Measurements from ENCODE around the gene FRMD6.
A peak's percentile ranks its signal among the peaks of the same experiment; 100 is the strongest.

Gene FRMD6

GRCh38 chr14:51666826-51667225, 15.1 kb downstream of the FRMD6 start:
- no peak for DNase-seq

DNA sequence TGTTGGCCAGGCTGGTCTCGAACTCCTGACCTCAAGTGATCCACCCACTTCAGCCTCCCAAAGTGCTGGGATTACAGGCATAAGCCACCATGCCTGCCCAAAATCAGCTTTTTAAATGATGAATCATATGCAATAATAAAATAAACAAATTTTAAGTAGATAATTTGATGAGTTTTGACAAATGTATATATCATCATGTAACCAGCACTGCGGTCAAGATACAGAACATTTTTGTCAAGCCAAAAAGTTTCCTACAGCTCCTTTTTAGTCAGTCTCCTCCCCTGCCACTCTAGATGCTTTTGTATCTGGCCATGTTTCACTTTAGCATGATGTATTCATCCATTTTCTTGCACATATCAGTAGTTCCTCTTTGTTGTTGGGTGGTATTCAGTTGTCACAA, 17.2 kb downstream of the FRMD6 start:
- no peak for DNase-seq

- DNase-seq: no peak
Measured at GRCh38 chr14:51674294-51675002, 22.7 kb downstream of the FRMD6 start.

GRCh38 chr14:51676549-51676948, 24.8 kb downstream of the FRMD6 start:
- DNase-seq: no peak

DNA sequence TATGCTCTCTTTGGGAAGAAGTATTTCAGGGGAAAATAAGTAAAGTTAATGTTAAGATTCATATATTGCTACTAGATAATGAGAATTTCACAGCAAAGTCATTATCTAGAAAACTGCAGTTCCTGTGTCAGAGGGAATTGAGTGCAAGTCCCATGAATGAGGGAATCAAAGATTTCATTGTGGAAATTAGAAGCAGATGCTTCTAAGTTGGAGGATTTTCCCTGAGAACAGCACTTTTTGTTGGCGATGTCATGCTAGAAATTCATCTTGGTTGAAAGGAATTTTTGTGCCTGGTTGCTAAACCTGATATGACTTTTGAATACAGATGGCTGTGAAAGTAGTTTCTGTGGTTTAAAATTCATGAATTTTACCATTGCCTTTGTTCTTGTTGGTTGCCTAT, 25.6 kb downstream of the FRMD6 start:
- no peak for DNase-seq

DNA sequence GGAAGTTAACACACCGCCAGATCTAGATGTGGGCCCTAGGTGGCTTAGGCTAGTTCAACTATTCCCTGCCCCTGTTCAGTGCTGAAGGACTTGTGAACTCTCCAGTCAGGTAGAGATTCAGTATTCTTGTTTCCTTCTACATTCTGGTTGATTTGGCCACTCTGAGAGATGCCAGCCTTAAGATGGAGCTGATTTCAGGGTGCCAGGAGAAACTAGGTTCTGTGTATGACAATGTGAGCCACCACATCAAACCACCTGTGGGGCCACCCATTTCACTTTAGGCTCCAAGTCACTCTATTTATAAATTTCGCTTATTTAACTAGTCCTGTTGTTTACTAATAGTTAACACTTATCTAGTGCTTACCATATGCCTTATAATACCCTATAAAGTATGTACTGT, 26.0 kb downstream of the FRMD6 start:
- DNase-seq: no peak

GRCh38 chr14:51680031-51680430, 28.3 kb downstream of the FRMD6 start:
- no peak for DNase-seq

DNA sequence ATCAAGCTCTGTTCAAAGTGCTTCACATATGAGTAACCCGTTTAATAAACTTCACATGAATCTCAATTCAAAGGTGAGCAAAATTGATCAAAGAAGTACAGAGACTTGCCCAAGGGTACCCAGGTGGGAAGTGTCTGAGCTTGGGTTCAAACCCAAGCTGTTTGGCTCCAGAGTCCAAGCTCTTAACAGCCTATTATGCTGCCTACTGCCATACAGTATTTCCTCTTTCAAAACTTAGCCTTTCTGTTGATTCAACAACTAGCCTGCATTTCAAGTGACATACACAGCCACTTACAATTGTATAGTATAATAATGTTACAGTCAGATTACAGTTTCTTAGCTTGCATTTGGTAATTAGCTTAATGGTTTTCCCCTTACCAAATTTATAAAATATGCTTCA, 29.7 kb downstream of the FRMD6 start:
- peak in 1 of 4 experiments; percentile 4 for DNase-seq

GRCh38 chr14:51682411-51682810, 30.7 kb downstream of the FRMD6 start:
- DNase-seq: no peak

GRCh38 chr14:51684760-51685159, 33.0 kb downstream of the FRMD6 start:
- DNase-seq: no peak

DNA sequence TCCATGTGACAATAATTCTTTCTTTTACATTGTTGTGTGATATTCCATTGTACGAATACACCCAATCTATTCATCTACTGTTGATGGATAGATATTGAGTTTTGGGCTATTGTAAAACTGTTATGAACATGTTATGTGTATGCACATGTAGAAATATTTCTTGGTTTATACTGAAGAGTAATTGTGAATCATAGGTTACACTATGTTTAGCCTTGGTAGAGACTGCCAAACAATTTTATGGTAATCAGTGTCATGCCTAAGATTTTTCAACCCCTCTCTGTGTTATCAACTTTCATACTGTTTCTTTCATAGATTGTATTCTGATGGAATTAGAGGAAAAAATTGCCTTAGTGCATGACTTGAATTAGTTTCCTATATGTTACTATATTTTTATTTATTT, 39.5 kb downstream of the FRMD6 start:
- no peak for DNase-seq

DNA sequence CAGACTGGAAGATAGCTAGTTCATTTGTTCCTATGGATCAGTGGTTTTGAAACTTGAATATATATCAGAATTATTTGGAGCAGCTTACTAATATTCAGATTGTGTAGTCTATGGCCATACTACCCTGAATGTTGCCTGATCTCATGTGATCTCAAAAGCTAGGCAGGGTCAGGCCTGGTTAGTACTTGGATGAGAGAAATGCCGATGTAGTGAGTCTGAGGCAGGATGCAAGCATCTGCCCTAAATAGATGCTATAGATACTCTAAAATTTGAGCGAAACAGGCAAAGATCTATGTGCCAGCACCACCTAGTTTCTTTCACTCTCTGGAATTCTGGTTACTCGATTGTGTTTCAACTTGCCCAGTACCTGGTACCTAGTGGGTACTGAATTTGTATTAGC, 40.9 kb downstream of the FRMD6 start:
- no peak for DNase-seq

GRCh38 chr14:51697848-51698247, 46.1 kb downstream of the FRMD6 start:
- DNase-seq: no peak

GRCh38 chr14:51701951-51702350, 50.2 kb downstream of the FRMD6 start:
- DNase-seq: no peak

GRCh38 chr14:51703787-51704186, 52.1 kb downstream of the FRMD6 start:
- DNase-seq: no peak

GRCh38 chr14:51704545-51704944, 52.8 kb downstream of the FRMD6 start:
- DNase-seq: no peak

- DNase-seq: no peak
Measured at GRCh38 chr14:51707327-51707726, 55.6 kb downstream of the FRMD6 start.

GRCh38 chr14:51711505-51711904, 59.8 kb downstream of the FRMD6 start:
- no peak for DNase-seq

DNA sequence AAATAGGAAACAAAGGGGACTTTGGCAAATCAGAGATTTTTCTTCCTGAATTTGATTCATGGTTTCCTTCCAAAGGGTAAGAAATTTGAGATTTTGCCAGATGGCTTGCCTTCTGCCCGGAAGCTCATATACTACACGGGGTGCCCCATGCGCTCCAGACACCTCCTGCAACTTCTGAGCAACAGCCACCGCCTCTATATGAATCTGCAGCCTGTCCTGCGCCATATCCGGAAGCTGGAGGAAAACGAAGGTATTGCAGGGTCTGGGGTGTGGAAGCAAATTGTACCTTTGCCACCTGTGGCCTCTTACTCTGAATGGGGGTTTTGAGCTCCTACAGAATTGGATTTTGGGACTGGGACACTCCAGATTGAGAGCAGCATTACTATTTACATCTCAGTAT, 63.5 kb downstream of the FRMD6 start:
- DNase-seq: no peak

DNA sequence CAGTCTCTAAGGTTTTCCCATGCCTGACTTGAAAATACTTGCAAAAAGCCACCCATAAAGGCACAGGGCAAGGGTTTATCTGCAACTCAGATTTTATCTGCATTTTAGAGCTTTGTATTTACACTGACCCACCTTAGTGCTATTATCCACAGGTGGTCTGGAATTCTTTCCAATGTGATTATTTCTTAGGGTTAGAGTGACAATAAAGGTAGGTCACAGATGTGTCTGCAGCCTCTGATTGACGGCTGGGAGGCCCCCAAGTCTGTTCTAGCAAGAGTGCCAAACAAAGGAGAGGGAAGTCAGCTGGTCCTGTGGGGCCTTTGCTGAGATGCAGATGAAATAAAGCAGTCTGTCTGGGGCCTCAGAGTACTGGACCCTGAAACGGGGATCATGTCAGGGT, 64.0 kb downstream of the FRMD6 start:
- DNase-seq: no peak

- no peak for DNase-seq
Measured at GRCh38 chr14:51716610-51717009, 64.9 kb downstream of the FRMD6 start.

GRCh38 chr14:51717766-51718165, 66.1 kb downstream of the FRMD6 start:
- no peak for DNase-seq

GRCh38 chr14:51719955-51720354, 68.2 kb downstream of the FRMD6 start:
- DNase-seq: no peak

- no peak for DNase-seq
Measured at GRCh38 chr14:51723990-51724389, 72.3 kb downstream of the FRMD6 start.

DNA sequence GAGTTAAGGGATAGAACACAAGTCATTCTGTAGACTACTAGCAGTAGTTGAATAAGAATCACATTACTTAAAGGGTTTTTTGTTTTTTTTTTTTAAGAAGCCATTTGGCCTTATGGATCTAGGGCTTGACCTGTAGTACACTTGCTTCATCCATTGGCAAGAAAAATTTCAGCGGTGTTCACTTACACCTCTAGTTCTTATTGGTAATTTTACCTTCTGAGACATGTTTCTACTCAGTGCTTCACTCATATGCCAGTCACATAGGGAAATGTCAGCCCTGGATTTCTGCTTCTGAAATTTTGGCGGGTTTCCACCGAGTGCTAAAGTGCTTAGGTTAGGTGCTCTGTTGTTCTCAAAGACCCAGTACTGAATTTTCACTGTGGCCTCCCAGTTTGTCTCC, 72.9 kb downstream of the FRMD6 start:
- DNase-seq: no peak
